PC-9 (cell line): Measurements from ENCODE around the gene GABRB1.

Source experiments
- CTCF ChIP-seq: fragments of 200-600 bp; sonication (generic); conservative IDR thresholded peaks from 2 replicates; pipeline ENCODE4 v1.6.1; 2017; ENCODE audit warnings: mixed run types, antibody characterized with exemption, mild to moderate bottlenecking, moderate library complexity
- EZH2 ChIP-seq: fragments of 200-600 bp; sonication (generic); IDR thresholded peaks from 2 replicates; pipeline ENCODE4 v1.8.0; 2017; ENCODE audit warnings: antibody characterized with exemption, low read depth

- TF ChIP-seq CTCF = no peak
- no peak for TF ChIP-seq EZH2
These were observed 164.3 kb downstream of the GABRB1 start for GRCh38 chr4:47195706-47196105.
